ENCODE data around the gene TRPM2.

TRPM2 gene

GRCh38 chr21:44322621-44323325 lies 30.6 kb upstream of the TRPM2 start:
- DNase-seq (ENCODE audit: low read depth), result no peak
- TF ChIP-seq, protein P1, sequence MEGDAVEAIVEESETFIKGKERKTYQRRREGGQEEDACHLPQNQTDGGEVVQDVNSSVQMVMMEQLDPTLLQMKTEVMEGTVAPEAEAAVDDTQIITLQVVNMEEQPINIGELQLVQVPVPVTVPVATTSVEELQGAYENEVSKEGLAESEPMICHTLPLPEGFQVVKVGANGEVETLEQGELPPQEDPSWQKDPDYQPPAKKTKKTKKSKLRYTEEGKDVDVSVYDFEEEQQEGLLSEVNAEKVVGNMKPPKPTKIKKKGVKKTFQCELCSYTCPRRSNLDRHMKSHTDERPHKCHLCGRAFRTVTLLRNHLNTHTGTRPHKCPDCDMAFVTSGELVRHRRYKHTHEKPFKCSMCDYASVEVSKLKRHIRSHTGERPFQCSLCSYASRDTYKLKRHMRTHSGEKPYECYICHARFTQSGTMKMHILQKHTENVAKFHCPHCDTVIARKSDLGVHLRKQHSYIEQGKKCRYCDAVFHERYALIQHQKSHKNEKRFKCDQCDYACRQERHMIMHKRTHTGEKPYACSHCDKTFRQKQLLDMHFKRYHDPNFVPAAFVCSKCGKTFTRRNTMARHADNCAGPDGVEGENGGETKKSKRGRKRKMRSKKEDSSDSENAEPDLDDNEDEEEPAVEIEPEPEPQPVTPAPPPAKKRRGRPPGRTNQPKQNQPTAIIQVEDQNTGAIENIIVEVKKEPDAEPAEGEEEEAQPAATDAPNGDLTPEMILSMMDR (conservative IDR thresholded peaks at IDR 0.05; ENCODE audit: low read depth, low read length), result no peak
- no peak overlapping the region for H3K4me3 ChIP-seq (ENCODE audit: low read depth, low read length)

DNA sequence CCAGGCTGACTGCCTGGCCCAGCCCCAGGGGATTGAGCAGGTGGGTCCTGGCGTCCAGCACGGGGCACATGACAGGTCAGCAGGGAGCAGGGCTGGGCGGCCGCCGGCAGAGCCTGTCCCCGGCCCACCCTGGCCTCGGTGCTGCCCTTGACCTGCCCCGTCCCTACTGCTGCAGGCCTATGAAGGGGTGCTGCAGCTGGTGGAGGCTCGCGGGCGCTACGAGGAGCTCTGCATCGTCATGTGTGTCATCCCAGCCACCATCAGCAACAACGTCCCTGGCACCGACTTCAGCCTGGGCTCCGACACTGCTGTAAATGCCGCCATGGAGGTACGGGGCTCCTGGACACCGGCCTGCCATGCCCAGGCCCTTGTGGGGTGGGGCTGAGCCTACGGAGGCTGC lies 29.8 kb upstream of the TRPM2 start:
- no peak overlapping the region for H3K4me3 ChIP-seq (ENCODE audit: low read depth, low read length)
- no peak for DNase-seq (ENCODE audit: low read depth)
- TF ChIP-seq, protein P1 (conservative IDR thresholded peaks at IDR 0.05; ENCODE audit: low read depth, low read length), result no peak

DNA sequence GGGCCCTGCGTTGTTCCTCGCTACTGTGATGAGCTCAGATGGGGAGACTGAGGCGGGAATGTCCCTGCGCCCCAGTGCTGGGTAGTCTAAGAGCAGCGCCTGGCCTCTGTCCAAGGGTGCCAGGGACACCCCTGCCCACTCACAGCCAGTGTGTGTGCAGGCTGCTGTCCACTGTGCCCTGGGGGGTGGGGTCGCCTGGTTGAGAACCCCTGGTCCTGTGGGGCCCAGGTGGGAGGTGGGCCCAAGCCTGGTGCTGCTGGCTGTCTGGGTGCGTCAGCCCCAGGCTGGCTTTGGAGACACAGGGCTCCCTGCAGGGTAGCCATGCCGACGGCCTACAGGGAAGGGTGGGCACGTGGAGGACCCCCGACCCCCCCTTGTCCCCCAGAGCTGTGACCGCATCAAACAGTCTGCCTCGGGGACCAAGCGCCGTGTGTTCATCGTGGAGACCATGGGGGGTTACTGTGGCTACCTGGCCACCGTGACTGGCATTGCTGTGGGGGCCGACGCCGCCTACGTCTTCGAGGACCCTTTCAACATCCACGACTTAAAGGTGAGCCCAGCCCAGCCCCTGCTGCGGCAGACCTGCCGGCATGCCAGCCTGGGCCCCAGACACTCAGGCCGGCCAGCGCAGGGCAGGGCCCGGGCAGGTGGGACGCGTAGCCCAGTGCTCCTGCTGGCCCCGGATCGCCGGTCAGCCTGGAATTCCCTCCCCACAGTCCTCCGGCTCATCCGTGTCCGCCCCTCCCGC lies 29.1 kb upstream of the TRPM2 start:
- no peak overlapping the region for H3K4me3 ChIP-seq (ENCODE audit: low read depth, low read length)
- TF ChIP-seq, protein P1 (conservative IDR thresholded peaks at IDR 0.05; ENCODE audit: low read depth, low read length), result no peak
- no peak for DNase-seq (ENCODE audit: low read depth)

DNA sequence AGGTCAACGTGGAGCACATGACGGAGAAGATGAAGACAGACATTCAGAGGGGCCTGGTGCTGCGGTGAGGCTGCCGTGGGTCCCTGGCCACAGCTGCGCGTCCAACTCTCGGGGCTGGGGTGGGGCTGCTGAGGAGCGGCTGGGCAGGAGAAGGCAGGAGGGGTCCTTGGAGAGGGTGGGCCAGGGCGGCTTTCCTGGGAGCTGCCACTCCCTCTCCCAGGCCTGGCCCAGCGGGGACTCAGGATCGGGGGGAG lies 28.6 kb upstream of the TRPM2 start:
- TF ChIP-seq, protein P1 (conservative IDR thresholded peaks at IDR 0.05; ENCODE audit: low read depth, low read length), result no peak
- no peak for DNase-seq (ENCODE audit: low read depth)
- no peak overlapping the region for H3K4me3 ChIP-seq (ENCODE audit: low read depth, low read length)

DNA sequence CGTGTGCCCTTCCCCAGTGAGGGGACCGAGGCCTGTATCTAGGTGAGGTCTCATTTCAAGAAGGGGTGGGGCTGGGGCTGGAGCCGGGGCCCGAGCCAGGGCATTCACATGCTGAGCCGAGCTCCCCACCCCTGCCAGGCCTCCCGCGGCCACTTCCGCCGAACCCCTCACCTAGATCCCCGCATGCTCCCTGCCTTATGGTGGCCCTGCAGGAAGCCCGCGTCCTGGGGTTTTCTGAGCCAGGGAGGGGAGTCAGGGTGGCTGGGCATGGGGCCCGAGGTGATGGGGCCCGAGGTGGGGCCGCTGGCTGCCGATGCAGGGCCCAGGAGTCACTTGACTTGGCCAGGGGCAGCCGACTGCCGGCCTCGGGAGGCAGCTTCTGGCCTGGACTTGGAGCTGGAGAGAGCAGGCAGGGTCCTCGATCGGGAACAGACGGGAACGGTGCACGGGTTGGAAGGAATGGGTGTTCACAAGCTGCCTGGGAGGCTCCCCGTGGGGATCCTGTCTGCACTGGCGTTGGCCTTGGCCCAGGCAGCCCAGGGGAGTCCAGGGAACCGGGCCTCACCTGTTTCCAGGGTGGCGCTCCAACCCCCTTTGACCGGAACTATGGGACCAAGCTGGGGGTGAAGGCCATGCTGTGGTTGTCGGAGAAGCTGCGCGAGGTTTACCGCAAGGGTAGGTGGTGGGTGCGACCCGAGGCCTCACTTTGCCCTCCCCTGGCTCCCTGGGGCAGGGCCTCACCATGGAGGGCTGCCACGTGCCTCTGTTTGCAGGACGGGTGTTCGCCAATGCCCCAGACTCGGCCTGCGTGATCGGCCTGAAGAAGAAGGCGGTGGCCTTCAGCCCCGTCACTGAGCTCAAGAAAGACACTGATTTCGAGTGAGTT lies 27.8 kb upstream of the TRPM2 start:
- H3K4me3 ChIP-seq (ENCODE audit: low read depth, low read length), result no peak overlapping the region
- no peak for DNase-seq (ENCODE audit: low read depth)
- TF ChIP-seq, protein P1 (conservative IDR thresholded peaks at IDR 0.05; ENCODE audit: low read depth, low read length), result no peak

GRCh38 chr21:44326272-44326647 lies 27.2 kb upstream of the TRPM2 start:
- H3K4me3 ChIP-seq (ENCODE audit: low read depth, low read length), result no peak overlapping the region
- TF ChIP-seq, protein P1 (conservative IDR thresholded peaks at IDR 0.05; ENCODE audit: low read depth, low read length), result no peak
- no peak for DNase-seq (ENCODE audit: low read depth)
